Measurements from ENCODE around the gene P3H4. TPM values are rescaled to one million over a fixed set of nuclear protein-coding genes. Genes with fewer than 3 reads are reported as not detected.

Gene P3H4
- total RNA-seq, 1 experiment from 2014 or later = 42.9 TPM

DNA sequence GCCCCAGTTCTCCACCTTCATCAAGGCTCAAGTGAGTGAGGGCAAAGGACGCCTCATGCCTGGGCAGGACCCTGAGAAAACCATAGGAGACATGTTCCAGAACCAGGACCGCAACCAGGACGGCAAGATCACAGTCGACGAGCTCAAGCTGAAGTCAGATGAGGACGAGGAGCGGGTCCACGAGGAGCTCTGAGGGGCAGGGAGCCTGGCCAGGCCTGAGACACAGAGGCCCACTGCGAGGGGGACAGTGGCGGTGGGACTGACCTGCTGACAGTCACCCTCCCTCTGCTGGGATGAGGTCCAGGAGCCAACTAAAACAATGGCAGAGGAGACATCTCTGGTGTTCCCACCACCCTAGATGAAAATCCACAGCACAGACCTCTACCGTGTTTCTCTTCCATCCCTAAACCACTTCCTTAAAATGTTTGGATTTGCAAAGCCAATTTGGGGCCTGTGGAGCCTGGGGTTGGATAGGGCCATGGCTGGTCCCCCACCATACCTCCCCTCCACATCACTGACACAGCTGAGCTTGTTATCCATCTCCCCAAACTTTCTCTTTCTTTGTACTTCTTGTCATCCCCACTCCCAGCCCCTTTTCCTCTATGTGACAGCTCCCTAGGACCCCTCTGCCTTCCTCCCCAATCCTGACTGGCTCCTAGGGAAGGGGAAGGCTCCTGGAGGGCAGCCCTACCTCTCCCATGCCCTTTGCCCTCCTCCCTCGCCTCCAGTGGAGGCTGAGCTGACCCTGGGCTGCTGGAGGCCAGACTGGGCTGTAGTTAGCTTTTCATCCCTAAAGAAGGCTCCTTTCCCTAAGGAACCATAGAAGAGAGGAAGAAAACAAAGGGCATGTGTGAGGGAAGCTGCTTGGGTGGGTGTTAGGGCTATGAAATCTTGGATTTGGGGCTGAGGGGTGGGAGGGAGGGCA lies 10.7 kb upstream of the P3H4 start:
- no peak for DNase-seq (ENCODE audit: extremely low read depth, low read depth)

DNA sequence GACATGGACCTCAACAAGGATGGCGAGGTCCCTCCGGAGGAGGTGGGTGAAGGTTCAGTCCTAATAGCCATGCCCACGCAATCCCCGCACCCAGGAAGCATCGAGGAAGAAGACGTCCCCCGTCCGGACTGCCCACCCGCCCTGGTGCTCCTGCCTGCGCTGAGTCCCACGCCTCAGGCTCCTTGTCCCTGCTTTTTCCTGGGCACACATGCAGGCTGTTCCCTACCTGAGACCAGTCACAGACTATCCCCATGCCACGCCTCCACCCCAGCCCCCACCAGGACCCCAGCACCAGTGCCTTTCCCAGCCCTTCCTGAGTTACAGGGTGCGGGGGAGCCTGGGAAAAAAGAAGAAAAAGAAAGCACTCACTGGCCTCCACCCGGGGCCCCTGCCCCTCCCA lies 10.0 kb upstream of the P3H4 start:
- DNase-seq (ENCODE audit: extremely low read depth, low read depth) = no peak

DNA sequence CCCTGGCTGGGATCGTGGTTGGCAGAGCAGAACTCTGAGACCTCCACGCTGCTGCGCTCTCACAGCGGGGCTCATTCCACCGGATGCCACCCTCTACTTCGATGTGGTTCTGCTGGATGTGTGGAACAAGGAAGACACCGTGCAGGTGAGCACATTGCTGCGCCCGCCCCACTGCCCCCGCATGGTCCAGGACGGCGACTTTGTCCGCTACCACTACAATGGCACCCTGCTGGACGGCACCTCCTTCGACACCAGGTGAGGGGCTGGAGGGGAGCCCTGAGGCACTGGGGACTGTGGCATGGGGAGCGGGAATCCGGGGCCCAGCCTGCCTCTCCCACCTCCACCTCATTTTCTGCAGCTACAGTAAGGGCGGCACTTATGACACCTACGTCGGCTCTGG lies 6.3 kb upstream of the P3H4 start:
- no peak for DNase-seq (ENCODE audit: extremely low read depth, low read depth)

DNA sequence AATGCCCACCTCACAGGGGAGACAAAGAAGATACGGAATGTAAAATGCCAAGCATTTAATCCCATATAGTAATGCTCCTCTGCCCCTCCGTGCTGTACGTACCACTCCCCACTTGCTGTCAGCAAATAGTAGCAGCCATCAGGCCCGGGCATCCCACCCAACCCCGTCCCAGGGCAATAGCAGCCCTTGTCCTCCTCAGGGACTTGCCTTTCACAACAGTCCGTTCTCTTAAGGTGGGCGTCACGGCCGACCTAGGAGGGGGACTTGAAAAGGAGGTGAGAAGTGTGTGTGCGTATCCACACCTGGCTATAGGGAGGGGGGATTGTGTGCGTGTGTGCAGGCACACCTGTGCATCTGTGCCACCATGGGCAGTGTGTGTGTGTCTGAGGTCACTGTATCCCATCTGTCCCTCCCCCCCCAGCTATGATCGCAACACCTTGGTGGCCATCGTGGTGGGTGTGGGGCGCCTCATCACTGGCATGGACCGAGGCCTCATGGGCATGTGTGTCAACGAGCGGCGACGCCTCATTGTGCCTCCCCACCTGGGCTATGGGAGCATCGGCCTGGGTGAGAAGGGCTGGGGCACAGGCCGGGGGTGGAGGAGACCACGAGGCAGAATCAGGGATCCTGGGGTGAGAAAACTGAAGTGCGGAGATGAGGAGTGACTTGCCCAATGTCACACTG lies 5.0 kb upstream of the P3H4 start:
- DNase-seq (ENCODE audit: extremely low read depth, low read depth) = no peak

DNA sequence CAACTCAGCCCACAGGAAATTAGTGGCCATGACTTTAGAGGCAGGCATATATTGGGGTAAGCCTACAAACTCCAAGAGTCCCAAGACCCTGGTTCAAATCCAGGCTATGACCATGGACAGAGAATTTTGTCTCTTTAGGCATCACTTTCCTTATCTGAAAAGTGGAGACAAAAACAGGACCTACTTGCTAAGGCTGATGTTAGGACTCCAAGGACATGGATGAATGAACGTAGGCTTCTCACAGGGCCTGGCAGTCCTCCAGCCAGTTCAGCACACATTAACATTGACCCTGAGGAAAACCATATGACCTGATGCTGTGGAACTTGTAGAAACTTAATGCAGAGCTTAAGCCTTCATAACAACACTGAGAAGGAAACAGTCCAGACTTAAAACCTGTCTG lies 2.4 kb upstream of the P3H4 start:
- DNase-seq (ENCODE audit: extremely low read depth, low read depth) = no peak

DNA sequence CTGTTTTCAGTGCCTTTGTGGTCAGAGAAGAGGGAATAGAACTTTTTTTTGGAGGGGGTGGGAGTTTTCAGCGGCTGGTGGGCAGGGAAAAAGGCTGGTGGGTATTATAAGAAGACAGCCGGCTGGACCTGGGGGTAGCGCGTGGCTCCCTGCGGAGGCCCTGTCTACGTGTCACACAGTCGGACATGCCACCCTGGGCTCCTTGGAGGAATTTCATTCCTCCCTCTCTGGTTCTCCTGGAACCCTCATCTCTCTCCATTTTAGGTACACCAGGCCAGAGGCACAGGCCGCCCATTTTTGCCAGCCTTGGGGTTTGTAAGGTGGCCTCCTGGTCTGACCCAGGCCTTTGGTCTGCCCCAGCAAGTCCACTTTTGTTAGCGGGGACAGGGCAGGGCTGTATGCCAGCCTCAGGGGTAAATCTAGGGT lies 2.0 kb upstream of the P3H4 start:
- DNase-seq (ENCODE audit: extremely low read depth, low read depth) = no peak

DNA sequence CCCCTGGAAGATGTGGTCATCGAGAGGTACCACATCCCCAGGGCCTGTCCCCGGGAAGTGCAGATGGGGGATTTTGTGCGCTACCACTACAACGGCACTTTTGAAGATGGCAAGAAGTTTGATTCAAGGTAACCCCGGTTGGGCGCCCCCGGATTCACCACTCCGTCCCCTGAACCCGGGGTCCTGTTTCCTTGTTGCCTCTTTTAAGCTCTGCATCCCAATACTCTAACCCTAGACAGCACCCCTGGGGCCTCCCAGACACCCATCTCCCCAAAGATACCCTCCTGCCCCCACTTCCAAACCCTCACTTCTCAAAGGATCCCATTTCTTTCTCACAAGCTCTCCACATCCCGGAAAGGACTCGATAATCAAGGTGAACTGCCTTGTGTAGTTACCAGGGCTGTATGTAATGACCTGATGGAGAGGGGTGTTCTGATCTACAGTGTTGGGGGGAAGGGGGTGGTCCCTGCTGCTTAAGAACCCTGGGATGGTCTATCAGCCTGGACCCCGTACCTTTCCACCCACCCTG lies 1.5 kb upstream of the P3H4 start:
- no peak for DNase-seq (ENCODE audit: extremely low read depth, low read depth)

DNA sequence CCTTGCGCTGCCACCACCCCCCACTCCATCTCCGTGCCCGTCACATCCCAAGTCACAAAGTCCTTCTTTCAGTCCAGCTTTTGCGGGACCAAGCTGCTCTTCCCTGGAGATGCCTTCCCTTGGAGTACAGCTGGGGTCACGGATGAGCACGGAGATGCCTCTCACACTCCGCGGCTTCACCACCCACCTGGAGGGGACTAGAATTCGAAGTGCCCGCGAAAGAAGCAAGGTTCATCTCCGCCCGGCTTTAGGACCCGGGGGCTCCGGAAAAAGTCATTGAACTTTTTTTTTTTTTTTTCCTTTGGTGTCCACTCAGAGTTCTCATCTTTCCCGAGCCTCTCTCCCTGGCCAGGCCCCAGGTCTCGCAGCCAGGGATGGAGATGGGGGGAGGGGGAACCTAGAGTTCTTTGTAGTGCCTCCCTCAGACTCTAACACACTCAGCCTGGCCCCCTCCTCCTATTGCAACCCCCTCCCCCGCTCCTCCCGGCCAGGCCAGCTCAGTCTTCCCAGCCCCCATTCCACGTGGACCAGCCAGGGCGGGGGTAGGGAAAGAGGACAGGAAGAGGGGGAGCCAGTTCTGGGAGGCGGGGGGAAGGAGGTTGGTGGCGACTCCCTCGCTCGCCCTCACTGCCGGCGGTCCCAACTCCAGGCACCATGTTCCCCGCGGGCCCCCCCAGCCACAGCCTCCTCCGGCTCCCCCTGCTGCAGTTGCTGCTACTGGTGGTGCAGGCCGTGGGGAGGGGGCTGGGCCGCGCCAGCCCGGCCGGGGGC lies 817 bp upstream of the P3H4 start, which contains the start of gene FKBP10:
Gene FKBP10, plus strand, starts transcription at position 624 of the 771 bp plus-strand sequence. Its CDS starts 31 bp downstream, at position 655.
- peak; percentile 70 for DNase-seq (ENCODE audit: extremely low read depth, low read depth)

DNA sequence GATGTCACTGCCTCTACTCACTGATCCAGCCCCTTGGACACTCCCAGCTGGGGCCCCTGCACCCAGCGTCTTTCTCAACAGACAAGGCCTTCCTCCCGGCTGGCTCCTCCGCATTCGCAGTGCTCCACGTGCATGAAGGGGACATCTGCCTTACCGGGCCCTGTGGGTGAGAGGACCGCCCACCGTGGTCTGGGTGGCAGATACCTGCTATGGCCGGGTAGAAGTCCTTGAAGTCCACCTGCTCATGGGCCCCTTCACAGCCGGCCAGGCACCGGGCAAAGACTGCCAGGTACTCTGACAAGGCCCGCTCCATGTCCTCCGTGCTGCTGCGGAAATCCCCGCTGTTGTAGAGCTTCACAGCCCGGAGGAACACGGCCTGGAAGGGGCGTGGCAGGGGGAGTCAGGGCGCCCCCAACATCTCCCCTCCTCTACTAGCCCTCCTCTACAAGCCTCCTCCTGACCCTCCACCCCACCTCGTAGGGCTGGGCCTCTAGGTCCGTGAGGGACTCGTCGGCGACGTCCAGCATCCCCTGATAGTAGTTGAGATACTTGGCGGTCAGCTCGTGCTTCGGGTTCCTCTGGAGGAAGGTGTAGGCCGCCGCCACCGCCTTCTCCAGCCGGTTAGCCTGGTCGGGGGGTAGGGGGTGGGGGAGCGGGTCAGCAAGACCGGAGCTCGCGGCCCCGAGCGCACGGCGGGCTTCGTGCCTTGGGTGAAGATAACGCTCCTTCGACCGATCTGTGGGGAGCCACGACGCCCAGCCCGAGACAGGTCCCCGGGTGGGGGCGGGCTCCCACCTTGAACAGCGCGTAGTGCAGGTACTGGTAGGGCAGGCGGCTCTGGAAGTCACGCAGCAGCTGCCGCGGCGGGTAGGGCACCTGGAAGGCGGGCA lies 845 bp downstream of the P3H4 start:
- no peak for DNase-seq (ENCODE audit: extremely low read depth, low read depth)

DNA sequence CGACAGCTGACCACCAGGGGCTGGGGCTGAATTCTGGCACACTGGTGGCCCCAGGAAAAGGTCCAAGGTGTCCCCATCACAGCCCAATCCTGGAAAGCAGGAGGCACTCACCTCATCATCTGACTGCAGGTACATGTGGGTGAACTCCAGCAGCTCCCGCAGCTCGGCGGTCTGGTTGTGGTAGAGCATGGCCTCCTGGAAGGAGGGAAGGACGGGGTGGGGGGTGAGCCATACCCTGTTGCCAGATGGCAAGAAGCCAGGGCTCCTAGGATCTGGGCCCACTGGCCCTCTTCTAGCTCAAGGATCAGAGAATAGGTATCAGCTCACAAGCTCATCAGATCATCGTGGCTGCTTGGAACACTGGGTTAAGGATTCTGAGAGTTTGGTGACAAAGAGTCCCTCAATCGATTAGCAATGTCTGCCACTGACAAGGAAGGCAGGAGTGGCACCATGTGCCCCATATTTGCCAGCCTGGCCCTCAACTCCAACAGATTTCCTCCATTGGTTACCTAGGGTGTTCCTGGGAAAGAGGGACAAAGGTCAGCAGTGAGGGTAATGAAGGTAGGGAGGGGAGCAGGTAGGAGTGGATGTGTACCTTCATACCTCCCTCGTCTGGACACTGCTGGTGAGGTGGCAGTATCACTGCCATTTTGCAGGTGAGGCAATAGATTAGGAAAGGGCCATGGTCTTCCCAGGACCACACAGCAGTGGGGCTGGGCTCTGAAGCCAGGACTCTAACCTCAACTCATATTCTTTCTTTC lies 4.9 kb downstream of the P3H4 start:
- no peak for DNase-seq (ENCODE audit: extremely low read depth, low read depth)

DNA sequence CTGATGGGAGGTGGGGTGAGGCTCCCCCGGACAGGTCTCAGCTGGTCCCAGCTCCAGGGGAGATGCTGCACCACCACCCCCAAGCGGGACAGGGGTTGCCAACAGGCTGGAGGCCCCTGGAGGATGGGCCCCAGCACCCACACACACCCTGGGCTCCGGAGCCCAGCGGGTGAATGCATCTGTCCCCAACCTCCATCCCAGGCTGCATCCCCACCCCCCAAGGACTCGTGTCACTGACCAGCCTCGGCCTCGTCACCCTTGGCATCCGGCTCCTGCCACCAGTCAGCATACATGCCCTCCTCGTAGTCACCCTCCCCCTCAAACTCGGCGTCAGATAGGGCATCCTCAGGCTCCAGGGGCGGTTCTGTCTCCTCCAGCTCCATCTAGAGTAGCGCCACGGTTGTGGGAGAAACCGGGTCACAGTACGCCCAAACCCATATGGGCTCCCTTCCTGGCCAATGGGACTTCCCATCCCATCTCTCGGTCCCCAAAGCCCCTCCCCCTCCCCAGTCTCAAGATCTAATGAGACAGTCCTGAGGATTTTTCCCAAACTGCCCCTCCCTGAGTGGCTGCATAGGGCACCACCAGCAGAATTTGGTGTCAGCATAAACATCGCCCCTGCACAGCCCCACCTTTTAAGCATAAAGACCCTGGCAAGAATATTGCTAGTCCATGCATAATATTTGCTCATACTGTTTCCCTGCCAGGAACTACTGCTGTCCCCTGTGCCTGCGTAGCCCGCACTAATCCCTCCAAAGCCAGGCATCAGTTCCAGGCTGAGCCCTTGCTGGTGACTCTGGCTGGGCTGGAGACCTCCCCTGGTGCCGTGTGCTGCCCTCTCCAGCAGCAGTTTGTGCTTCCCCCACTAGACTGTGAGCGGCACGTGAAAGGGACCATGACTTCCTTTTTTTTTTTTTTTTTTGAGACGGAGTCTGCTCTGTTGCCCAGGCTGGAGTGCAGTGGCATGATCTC lies 8.4 kb downstream of the P3H4 start:
- DNase-seq (ENCODE audit: extremely low read depth, low read depth) = no peak

DNA sequence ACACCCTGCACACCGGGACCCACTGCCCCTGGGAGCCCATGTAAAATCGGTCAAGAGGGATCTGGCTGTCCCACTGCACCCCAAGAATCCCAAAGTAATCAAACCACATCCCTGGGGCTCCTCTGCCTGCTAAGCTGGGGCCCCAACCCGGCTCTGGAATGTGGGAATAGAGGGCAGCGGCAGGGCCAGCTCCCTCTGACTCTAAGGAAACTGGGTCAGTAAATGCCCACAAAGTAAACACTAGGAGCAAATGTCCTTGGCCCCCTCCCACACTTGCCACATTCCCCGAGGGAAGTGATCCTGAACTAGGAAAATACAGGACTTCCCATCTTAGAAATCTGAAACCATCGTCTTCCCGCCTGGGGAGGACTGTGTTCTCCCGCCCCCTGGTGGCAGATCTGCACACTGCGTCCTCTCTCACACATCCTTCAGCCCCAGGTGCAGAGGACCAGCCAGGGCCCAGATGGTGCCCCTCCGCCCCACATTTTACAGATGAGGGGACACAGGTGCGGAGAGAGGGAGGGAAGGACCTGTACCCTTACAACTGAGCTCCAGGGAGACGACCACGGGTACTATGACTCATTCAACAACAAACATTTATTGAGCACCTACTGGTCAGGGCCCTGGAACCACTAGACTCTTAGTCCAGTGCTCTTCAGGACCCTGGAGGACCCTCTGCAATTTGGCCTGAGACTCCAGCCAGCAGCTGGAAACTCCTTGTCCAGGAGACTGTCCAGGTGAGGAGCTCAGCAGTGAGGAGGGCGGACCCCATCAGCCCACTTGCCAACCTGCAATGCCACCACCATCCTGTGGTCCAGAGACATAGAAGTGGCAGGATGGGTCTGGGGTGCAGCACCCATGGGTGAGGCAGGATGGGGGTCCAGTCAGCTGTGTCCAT lies 10.1 kb downstream of the P3H4 start:
- DNase-seq (ENCODE audit: extremely low read depth, low read depth) = peak; percentile 98

DNA sequence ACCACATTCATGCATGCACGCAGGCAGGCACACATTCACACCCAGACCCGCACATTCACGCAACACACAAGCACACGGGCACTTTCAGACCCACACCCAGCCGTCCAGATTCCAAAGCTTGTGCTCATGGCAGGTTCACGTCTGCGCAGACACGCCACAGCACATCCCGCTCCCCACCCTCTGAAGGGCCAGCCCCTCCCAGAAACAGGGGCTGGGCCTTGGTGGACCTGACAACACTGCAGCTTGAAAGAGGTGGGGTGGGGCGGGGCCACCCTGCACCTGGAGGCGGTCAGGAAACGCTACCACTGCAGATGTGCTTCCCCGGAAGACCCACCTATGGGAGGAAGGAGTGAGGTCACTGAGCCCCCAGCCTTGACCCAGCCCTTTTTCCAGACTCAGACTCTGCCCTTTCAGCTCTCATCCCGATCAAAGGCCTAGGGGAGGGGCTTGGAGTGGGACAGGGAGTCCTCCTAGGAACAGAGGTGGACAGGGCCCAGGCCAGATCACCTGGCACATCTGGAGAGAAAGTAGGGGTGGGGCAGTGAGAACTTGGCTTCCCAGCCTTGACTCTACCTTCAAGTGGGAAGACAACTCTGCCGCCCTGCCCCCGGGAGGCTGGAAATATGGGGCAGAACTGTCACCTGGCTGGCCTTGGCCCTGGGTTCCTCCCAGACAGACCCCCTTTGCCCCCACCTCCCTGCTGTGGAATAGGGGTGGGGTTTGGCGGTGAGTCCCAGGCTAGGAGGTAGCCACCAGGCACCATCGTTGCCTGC lies 11.0 kb downstream of the P3H4 start:
- peak; percentile 95 for DNase-seq (ENCODE audit: extremely low read depth, low read depth)

DNA sequence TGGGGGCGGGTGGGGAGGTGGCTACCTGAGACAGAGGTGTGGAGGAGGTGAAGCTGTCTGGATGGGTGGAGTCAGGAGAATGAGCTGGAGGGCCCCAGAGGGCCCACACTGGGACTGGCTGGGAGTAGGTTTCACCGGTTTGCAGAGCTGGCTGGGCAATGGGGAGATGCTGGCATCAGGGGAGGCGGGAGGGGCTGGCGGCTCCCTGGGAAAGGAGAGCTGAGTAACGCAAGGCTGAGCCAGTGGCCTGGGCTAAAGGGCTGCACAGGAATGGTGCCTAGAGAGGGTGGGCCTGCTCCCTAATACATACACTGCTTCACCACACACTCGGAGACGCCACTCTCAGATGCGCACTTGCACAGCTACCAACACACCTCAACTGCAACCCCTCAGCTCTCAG lies 12.4 kb downstream of the P3H4 start:
- no peak for DNase-seq (ENCODE audit: extremely low read depth, low read depth)

DNA sequence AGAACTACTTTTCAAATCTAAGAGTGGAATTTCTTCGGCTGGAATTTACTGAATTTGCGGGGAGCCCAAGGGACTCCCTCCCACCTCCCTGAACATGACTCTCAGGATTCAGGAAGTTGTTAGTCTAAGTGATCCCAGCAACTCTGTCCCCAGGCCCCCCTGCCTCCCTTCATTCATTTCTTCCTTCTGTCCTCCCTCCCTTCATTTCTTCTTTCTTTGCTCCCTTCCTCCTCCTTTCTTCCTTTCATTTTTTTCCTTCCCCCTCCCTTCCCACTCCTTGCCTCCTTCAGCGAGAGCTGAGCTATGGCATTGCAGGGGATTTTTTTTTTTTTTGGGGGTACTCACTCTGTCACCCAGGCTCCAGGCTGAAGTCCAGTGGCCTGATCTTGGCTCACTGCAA lies 14.4 kb downstream of the P3H4 start:
- no peak for DNase-seq (ENCODE audit: extremely low read depth, low read depth)

Data from NCI-H460 (cell line).